ENCODE results near the gene ABCA10.

The ABCA10 gene

GRCh38 chr17:69239611-69240600 is 11.3 kb upstream of the ABCA10 start:
- ATAC-seq (replicated peaks) (no peak), DNase-seq (no peak)
- Mint-ChIP-seq H3K27me3 (no peaks in the 10 kb centered on the region), H3K36me3 (peaks cover 0 to 9% of the 10 kb centered on the region in 2 donors), H3K27ac (no peak overlapping the region), H3K9me3 (no peaks in the 10 kb centered on the region), H3K4me3 (no peak overlapping the region), H3K4me1 (peaks cover 3 to 5% of the 10 kb centered on the region in 2 donors)

DNA sequence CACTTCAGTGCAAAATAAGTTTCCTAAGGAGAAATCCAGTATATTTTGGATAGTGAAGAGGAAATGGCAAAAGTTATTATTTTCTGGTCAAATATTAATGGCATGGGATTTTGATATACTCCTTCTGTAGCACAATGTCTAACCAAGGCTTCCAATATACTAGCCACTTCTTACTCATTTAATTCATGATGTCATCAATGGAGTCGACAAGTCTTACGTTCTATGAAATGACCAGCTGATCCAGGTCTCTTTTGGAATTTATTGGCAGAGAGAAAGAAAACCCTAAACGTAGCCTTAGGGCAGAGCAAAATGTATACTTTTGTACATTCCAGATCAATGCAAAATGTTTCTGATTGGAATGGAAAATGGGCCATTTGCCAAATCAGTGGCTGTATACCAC is 8.3 kb upstream of the ABCA10 start:
- peaks cover 3 to 10% of the 10 kb centered on the region in 2 donors for H3K9me3 Mint-ChIP-seq
- no peaks in the 10 kb centered on the region for H3K27me3 Mint-ChIP-seq
- no peak for ATAC-seq (replicated peaks)
- no peak overlapping the region for H3K4me3 Mint-ChIP-seq
- H3K27ac Mint-ChIP-seq: no peak overlapping the region
- H3K4me1 Mint-ChIP-seq: peaks cover 3 to 5% of the 10 kb centered on the region in 2 donors
- peaks cover 0 to 13% of the 10 kb centered on the region in 2 donors for H3K36me3 Mint-ChIP-seq
- no peak for DNase-seq

DNA sequence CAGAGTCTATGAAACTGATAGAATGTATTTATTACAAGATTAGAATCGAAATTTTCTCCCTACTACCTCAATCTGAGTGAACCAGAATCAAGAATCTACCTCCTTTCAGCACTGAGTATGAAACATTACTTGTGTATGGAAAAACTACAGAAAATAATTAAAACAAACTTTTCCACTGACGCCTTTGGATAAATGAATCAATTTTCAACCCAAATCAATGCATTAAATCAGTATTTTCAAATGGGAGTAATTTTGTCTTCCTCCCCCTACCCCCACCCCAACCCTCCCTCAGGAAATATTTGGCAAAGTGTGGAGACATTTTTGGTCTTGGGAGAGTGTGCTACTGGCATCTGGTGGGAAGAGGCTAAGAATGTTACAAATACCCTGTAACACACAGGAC is 7.8 kb upstream of the ABCA10 start:
- ATAC-seq (replicated peaks) (no peak), DNase-seq (no peak)
- Mint-ChIP-seq H3K4me1 (peaks cover 3 to 5% of the 10 kb centered on the region in 2 donors), H3K9me3 (peaks cover 3 to 13% of the 10 kb centered on the region in 2 donors), H3K36me3 (peaks cover 0 to 13% of the 10 kb centered on the region in 2 donors), H3K4me3 (no peak overlapping the region), H3K27me3 (no peaks in the 10 kb centered on the region), H3K27ac (no peak overlapping the region)

- Mint-ChIP-seq H3K9me3 (peaks cover 10 to 13% of the 10 kb centered on the region in 2 donors), H3K4me3 (no peak overlapping the region), H3K36me3 (peaks cover 0 to 4% of the 10 kb centered on the region in 2 donors), H3K4me1 (peaks cover 3 to 5% of the 10 kb centered on the region in 2 donors), H3K27ac (peak overlapping the region; percentile 4), H3K27me3 (no peaks in the 10 kb centered on the region)
- peak; percentile 78 for DNase-seq
- peak; percentile 99 for ATAC-seq (replicated peaks)
Observed at GRCh38 chr17:69235338-69236058, 6.9 kb upstream of the ABCA10 start.

DNA sequence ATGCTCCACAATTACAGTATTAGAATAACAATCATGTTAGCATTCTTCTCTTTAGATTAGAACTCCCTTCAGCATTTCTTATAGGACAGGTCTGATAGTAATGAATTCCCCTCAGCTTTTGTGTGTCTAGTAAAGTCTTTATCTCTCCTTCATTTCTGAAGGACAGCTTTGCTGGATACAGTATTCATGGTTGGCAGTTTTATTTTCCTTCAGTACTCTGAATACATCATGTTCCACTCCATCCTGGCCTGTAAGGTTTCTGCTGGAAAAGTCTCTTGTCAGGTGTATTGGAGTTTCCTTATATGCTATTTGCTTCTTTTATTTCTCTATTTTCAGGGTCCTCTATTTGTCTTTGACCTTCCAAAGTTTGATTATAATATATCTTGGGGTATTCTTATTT is 4.0 kb upstream of the ABCA10 start:
- DNase-seq (no peak), ATAC-seq (replicated peaks) (no peak)
- Mint-ChIP-seq H3K4me3 (no peak overlapping the region), H3K4me1 (peaks cover 4 to 18% of the 10 kb centered on the region in 2 donors), H3K36me3 (peaks cover 2 to 4% of the 10 kb centered on the region in 2 donors), H3K27ac (no peak overlapping the region), H3K9me3 (peaks cover 11 to 13% of the 10 kb centered on the region in 2 donors), H3K27me3 (no peaks in the 10 kb centered on the region)

- Mint-ChIP-seq H3K4me3 (no peak overlapping the region), H3K27ac (no peak overlapping the region), H3K4me1 (peaks cover 4 to 25% of the 10 kb centered on the region in 2 donors), H3K36me3 (peaks cover 2 to 4% of the 10 kb centered on the region in 2 donors), H3K27me3 (no peaks in the 10 kb centered on the region), H3K9me3 (peaks cover 11 to 13% of the 10 kb centered on the region in 2 donors)
- ATAC-seq (replicated peaks) (no peak), DNase-seq (no peak)
Observed at GRCh38 chr17:69231521-69231920, 2.9 kb upstream of the ABCA10 start.

DNA sequence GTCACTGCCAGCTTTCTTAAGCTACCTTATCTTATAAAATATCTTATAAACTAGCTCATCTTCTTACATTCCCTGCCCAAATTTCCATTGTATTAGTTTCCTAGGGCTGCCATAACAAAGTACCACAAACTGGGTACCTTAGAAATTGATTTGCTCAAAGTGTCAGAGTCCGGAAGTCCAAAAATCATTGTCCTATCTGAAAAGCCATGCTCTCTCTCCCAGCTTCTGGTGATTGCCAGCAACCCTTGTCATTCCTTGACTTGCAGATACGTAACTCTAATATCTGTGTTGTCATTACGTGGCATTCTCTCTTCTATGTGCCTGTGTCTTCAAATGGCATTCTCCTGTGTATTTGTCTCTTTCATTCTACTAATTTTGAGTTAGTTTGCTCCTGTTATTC is 2.3 kb upstream of the ABCA10 start:
- H3K36me3 Mint-ChIP-seq: peaks cover 2 to 4% of the 10 kb centered on the region in 2 donors

DNA sequence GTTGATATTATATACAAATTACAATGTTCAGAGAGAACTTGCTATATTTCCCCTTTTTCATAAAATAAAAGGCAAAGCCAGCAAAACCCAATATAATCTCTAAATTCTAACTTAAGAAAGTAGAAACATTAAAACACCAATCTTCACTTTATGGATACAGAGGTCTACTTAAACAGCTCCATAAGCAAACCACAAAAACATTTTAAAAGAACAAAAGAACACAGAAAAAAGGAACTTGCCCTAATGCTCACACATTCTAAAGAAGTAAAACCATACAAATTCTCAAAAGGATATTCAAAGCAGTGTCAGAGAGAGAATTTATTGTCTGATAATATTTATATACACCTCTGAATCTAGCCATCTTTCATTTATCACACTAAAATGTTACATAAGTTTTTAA is 606 bp downstream of the ABCA10 start:
- H3K27me3 Mint-ChIP-seq: no peaks in the 10 kb centered on the region
- H3K27ac Mint-ChIP-seq: peak overlapping the region; percentile 60
- DNase-seq (no peak), ATAC-seq (replicated peaks) (peak in 1 of 2 donors; percentile 59)
- peaks cover 2% of the 10 kb centered on the region in 2 donors for H3K36me3 Mint-ChIP-seq
- peaks cover 8 to 10% of the 10 kb centered on the region in 2 donors for H3K9me3 Mint-ChIP-seq
- H3K4me3 Mint-ChIP-seq: peak overlapping the region in 1 of 2 donors; percentile 23
- H3K4me1 Mint-ChIP-seq: peaks cover 4 to 29% of the 10 kb centered on the region in 2 donors

More for the DNA sequence above, 2.3 kb upstream of the ABCA10 start:
- Mint-ChIP-seq H3K27ac (no peak overlapping the region), H3K27me3 (no peaks in the 10 kb centered on the region), H3K4me1 (peaks cover 4 to 25% of the 10 kb centered on the region in 2 donors), H3K9me3 (peaks cover 11 to 13% of the 10 kb centered on the region in 2 donors), H3K4me3 (no peak overlapping the region)
- no peak for ATAC-seq (replicated peaks)
- no peak for DNase-seq

DNA sequence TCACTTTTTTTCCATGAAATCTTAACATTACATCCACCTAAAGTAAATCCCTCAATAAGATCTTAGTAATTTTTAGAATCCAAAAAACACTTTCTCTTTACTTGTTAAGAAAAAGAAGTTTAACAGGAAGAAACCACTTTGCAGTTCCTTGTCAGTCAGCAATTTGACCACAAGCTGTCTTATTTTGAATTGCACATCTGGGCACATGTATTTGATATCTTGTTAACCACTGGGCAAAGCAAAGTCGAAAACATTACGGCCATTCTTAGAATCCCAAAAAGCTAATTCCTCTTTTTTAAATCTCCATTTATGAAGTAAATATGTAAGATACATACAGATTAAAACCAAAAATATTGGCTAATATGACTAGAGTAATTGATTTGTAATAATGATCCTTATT is 1.1 kb downstream of the ABCA10 start:
- peaks cover 5 to 8% of the 10 kb centered on the region in 2 donors for H3K9me3 Mint-ChIP-seq
- peak overlapping the region in 1 of 2 donors; percentile 47 for H3K4me3 Mint-ChIP-seq
- H3K27ac Mint-ChIP-seq: peak overlapping the region; percentile 60
- DNase-seq (no peak), ATAC-seq (replicated peaks) (peak; percentile 39 to 44)
- H3K27me3 Mint-ChIP-seq: no peaks in the 10 kb centered on the region
- H3K36me3 Mint-ChIP-seq: peaks cover 0 to 2% of the 10 kb centered on the region in 2 donors
- H3K4me1 Mint-ChIP-seq: peaks cover 4 to 29% of the 10 kb centered on the region in 2 donors

GRCh38 chr17:69223809-69224208 is 4.8 kb downstream of the ABCA10 start:
- peak; percentile 73 to 76 for ATAC-seq (replicated peaks)
- Mint-ChIP-seq H3K27ac (no peak overlapping the region), H3K27me3 (no peaks in the 10 kb centered on the region), H3K4me3 (no peak overlapping the region), H3K4me1 (peaks cover 4 to 25% of the 10 kb centered on the region in 2 donors), H3K9me3 (no peaks in the 10 kb centered on the region), H3K36me3 (peaks cover 4 to 11% of the 10 kb centered on the region in 2 donors)
- DNase-seq: no peak

GRCh38 chr17:69222707-69223258 is 5.8 kb downstream of the ABCA10 start:
- no peaks in the 10 kb centered on the region for H3K9me3 Mint-ChIP-seq
- H3K27ac Mint-ChIP-seq: no peak overlapping the region
- no peak for DNase-seq
- H3K4me1 Mint-ChIP-seq: peaks cover 2 to 18% of the 10 kb centered on the region in 2 donors
- ATAC-seq (replicated peaks): no peak
- H3K36me3 Mint-ChIP-seq: peaks cover 4 to 12% of the 10 kb centered on the region in 2 donors
- H3K4me3 Mint-ChIP-seq: no peak overlapping the region
- no peaks in the 10 kb centered on the region for H3K27me3 Mint-ChIP-seq

DNA sequence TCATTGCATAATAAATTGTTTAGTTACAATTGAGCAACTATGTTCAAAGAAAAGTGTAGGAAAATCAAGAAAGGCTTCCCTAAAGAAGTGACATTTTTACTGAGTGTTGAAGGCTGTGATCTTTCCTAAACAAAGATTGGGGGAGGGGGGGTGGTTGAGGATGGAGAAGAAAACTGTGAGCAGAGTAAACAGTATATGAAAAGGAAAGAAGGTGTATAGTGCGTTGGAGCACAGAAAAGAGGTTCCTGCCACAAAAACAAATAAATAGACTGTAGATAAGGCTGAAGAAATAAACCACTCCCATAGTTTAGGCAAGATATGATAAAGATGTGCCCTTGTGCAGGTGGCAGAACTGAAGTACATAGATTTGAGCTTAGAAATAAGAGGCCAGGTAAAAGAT is 8.5 kb downstream of the ABCA10 start:
- Mint-ChIP-seq H3K4me1 (peaks cover 2 to 10% of the 10 kb centered on the region in 2 donors), H3K36me3 (peaks cover 4 to 12% of the 10 kb centered on the region in 2 donors), H3K27me3 (no peaks in the 10 kb centered on the region), H3K27ac (no peak overlapping the region), H3K9me3 (no peaks in the 10 kb centered on the region), H3K4me3 (no peak overlapping the region)
- no peak for ATAC-seq (replicated peaks)
- DNase-seq: no peak

DNA sequence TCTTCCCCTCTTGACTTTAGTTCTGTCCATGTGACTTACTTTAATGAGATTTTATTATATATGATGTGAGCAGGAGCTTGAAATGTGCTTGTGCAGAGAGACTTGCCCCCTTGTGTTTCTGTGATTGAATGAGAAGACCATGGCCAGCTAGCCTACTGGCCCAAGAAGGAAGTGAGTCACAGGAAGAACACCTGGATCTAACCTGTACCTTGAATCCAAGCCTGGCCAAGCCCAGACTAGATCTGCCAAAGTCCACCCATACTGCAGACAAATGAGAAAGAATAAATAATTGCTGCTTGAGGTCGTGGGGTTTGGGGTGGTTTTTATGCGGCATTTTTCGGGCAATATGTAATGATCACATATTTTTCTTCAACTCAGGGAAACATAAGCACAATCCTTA is 9.6 kb downstream of the ABCA10 start:
- DNase-seq: no peak
- Mint-ChIP-seq H3K4me1 (peaks cover 2 to 7% of the 10 kb centered on the region in 2 donors), H3K4me3 (no peak overlapping the region), H3K27me3 (no peaks in the 10 kb centered on the region), H3K36me3 (peaks cover 4 to 12% of the 10 kb centered on the region in 2 donors), H3K9me3 (no peaks in the 10 kb centered on the region), H3K27ac (no peak overlapping the region)
- no peak for ATAC-seq (replicated peaks)

Measured in stimulated activated naive B cell treated with anti-CD40 and anti-IgM and Interleukin-4, amounts not matched to agents 10 μg/mL and 1 μg/mL and 100 μg/mL, for 72 hours (primary cell).